VCaP (cell line): Measurements from ENCODE around the gene FCHSD2.

Experiments
- H3K27ac ChIP-seq: fragments of 450-650 bp; 2 replicates; pipeline ENCODE4 v1.5.1; 2017
- TF ChIP-seq, protein P1 (sequence below): fragments of 450-650 bp; conservative IDR thresholded peaks from 2 replicates; pipeline ENCODE4 v1.5.1; 2017; ENCODE audit warnings: mild to moderate bottlenecking, moderate library complexity

The FCHSD2 gene

DNA sequence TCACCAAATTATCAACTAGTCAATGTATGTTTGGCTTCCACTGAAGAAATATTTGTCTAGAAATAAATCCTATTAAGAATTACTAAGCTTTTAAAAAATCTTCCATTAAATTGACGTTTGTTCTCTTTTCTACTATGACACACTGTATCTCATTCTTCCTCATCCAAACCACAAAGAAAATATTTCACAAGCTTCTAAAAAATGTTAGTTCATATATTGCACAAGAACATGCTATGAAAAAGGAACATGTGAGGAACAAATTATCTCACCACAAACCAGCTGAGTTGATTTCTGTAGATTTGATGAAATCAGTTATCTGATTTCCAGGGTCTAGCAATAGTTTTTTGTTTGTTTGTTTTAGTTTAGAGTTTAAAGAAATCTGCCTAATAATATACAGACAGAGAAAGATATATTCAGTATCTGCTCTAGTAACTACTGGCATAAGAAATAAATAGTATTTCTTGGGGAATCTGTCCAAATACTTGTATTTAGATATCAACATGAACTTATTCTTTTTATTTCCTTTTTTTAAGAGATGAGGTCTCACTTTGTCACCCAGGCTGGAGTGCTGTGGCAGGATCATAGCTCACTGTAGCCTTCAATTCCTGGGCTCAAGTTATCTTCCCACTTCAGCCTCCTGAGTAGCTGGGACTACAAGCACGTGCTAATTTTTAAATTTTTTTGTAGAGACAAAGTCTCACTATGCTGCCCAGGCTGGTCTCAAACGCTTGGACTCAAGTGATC is 166.2 kb downstream of the FCHSD2 start:
- H3K27ac ChIP-seq = no peak overlapping the region
- TF ChIP-seq, protein P1, sequence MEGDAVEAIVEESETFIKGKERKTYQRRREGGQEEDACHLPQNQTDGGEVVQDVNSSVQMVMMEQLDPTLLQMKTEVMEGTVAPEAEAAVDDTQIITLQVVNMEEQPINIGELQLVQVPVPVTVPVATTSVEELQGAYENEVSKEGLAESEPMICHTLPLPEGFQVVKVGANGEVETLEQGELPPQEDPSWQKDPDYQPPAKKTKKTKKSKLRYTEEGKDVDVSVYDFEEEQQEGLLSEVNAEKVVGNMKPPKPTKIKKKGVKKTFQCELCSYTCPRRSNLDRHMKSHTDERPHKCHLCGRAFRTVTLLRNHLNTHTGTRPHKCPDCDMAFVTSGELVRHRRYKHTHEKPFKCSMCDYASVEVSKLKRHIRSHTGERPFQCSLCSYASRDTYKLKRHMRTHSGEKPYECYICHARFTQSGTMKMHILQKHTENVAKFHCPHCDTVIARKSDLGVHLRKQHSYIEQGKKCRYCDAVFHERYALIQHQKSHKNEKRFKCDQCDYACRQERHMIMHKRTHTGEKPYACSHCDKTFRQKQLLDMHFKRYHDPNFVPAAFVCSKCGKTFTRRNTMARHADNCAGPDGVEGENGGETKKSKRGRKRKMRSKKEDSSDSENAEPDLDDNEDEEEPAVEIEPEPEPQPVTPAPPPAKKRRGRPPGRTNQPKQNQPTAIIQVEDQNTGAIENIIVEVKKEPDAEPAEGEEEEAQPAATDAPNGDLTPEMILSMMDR = no peak

DNA sequence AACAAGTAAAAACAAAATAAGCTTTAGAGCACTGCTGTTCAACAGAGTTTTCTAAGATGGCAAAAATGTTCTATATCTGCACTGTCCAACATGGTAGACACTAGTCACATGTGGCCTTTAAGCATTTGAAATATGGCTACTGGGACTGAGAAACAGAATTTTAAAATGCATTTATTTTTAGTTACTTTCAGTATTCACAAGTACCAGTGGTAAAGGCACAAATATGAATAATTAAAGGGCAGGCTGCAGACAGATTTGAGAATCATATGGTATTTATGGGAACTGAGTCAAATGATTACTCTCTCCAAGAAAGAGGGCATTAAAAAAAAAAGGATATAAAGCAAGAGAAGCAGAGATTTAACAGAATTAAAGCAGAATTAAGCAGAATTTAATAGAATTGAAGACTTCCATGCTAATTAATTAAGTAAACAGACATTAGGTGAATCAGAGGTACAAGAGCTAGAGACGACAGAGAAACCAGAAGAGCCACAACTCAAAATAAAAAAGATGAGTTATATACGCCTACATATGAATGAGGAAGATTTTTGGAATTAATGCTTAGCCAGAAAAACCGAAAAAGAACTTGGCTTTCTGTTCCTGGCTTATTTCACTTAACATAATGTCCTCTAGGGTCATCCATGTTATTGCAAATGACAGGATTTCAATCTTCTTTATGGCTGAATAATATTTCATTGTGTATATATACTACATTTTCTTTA is 167.5 kb downstream of the FCHSD2 start:
- H3K27ac ChIP-seq = no peak overlapping the region
- TF ChIP-seq, protein P1 = no peak

DNA sequence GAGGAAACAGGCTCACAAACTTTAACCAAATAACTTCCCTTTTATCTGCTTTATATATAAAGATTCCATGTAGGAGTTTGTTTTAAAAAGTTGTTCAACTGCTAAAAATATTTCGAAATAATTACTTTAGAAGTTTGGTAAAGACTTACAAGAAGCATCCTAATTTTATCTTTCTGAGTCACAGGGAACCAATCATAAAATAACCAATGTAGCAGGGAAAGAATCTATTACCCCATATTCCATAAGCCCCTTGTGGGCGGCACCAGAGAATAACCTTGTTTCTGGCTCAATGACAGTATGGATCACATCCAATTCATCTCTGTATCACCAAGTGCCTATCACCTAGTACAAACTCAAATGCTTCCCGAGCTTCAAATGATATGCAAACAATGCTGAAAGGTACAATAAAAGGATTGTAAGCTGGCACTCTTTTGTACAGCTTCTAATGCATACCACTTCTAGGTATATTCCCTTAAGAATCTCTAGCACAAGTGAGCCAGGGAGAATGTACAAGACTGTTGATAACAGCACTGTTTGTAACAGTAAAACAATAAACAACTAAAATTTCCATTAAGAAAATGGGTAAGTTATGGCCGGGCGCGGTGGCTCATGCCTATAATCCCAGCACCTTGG is 169.5 kb downstream of the FCHSD2 start:
- TF ChIP-seq, protein P1 = no peak
- H3K27ac ChIP-seq = no peak overlapping the region

DNA sequence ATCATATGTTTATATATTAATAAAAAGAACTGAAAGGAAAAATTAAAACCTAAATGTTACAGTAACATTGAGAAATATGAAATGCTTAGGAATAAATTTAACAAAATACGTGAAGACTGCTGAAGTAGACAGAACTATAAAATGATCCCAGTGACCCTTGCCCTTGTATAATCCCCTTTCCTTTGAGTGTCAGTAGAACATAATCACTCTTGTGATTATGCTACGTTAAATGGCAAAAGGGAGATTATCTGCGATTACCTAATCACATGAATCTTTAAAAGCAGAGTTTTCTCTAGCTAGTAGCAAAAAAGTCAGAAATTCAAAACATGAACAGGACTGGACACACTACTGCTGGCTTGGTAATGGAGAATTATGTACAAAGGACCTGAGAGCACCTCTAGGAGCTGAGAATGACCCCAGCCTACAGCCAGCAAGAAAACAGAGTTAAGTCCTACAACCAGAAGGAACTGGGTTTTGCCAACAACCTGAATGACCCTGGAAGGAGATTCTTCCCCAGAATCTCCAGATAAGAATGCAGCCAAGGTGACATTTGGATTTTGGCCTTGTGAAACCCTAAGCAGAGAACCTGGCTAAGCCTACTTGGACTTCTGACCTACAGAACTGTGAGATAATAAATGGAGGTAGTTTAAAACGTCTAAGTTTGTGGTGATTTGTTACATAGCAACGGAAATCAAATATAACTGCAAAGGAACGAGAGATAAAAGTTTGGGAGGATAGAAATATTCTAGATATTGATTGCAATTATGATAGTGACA is 170.7 kb downstream of the FCHSD2 start:
- no peak overlapping the region for H3K27ac ChIP-seq
- TF ChIP-seq, protein P1 = no peak

DNA sequence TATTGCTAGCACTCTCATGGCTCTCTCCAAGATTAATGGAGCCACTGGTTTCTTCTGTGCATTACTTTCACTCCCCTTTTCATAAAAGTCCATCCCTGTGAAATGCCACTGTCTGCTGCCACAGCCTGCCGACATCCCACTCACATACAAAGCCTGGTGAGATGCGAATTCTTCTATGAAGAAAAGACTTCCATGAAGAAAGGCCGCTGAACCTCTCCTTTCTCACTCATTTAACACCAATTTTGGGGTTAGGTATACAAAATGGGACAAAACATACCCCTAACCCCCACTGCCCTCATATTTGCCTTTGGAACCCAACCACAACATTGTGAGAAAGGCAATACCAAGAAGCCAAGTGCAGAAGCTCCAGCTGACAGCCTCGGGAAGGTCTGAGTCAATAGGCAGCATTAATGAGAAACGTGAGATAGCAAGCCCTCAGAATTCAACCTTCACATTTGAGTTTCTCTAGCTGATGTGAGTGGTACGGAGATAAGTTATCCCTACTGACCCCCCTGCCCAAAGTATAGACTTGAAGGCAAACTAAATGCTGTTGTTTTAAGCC is 171.5 kb downstream of the FCHSD2 start:
- no peak overlapping the region for H3K27ac ChIP-seq
- TF ChIP-seq, protein P1 = no peak

DNA sequence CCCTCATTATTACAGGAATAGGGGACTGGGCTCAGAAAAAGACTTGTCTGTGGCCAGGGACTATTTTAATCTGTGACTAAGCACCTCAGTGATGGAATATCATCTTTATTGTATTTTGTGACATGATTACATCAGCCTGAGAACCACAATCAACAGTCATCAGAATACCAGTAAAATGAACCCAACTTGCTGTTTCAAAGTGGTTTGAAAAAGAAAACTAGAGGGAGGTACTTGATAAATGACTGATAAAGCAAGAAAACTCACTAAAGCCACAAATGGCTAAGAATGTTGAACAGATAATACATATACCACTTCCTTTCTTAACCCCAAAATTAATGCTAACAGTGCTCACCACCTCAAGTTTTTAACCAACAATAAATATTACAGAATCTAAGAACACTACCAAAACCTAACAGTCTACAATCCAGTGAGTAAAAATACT is 172.2 kb downstream of the FCHSD2 start:
- no peak overlapping the region for H3K27ac ChIP-seq

More for the DNA sequence above, 172.2 kb downstream of the FCHSD2 start:
- TF ChIP-seq, protein P1 = no peak
